Glutamatergic neuron (in vitro differentiated cells): ENCODE results near the gene EAPP. TPM values are rescaled to one million over a fixed set of nuclear protein-coding genes. Genes with fewer than 3 reads are reported as not detected.

Source experiments
- DNase-seq: peaks from one replicate; pipeline ENCODE4 v3.0.0; 2022
- H3K27ac Mint-ChIP-seq: one replicate; pipeline ENCODE4 v1.8.0; 2020; ENCODE audit warnings: mild to moderate bottlenecking, mixed read lengths, inconsistent platforms; ENCODE audit not compliant: unreplicated experiment
- H3K27me3 Mint-ChIP-seq: one replicate; pipeline ENCODE4 v1.8.0; 2020; ENCODE audit warnings: mild to moderate bottlenecking, moderate library complexity, mixed read lengths, inconsistent platforms; ENCODE audit not compliant: unreplicated experiment
- H3K36me3 Mint-ChIP-seq: one replicate; pipeline ENCODE4 v1.8.0; 2020; ENCODE audit warnings: mild to moderate bottlenecking, mixed read lengths, inconsistent platforms; ENCODE audit not compliant: unreplicated experiment
- H3K4me1 Mint-ChIP-seq: one replicate; pipeline ENCODE4 v1.8.0; 2020; ENCODE audit warnings: mild to moderate bottlenecking, low read depth, mixed read lengths, inconsistent platforms; ENCODE audit not compliant: unreplicated experiment
- H3K4me3 Mint-ChIP-seq: one replicate; pipeline ENCODE4 v1.8.0; 2020; ENCODE audit warnings: mild to moderate bottlenecking, mixed read lengths, inconsistent platforms; ENCODE audit not compliant: unreplicated experiment
- H3K9me3 Mint-ChIP-seq: one replicate; pipeline ENCODE4 v1.8.0; 2020; ENCODE audit warnings: mild to moderate bottlenecking, moderate library complexity, mixed read lengths, inconsistent platforms; ENCODE audit not compliant: unreplicated experiment
- CTCF ChIP-seq: fragments of 200-600 bp; sonication (generic); IDR thresholded peaks from one replicate; pipeline ENCODE4 v1.5.0; 2021; ENCODE audit not compliant: partially characterized antibody, unreplicated experiment
- total RNA-seq: library from RNA; stranded (reverse); fragmentation: NEBNext Ultra II Directional; extraction: Animal tissue kit (Norgen Biotek cat#: 25700); gene quantifications from one replicate; pipeline ENCODE4 v1.2.1, GENCODE V29; 2021; ENCODE audit not compliant: unreplicated experiment

The EAPP gene
- total RNA-seq, 1 donor from 2014 or later: 33.2 TPM

DNA sequence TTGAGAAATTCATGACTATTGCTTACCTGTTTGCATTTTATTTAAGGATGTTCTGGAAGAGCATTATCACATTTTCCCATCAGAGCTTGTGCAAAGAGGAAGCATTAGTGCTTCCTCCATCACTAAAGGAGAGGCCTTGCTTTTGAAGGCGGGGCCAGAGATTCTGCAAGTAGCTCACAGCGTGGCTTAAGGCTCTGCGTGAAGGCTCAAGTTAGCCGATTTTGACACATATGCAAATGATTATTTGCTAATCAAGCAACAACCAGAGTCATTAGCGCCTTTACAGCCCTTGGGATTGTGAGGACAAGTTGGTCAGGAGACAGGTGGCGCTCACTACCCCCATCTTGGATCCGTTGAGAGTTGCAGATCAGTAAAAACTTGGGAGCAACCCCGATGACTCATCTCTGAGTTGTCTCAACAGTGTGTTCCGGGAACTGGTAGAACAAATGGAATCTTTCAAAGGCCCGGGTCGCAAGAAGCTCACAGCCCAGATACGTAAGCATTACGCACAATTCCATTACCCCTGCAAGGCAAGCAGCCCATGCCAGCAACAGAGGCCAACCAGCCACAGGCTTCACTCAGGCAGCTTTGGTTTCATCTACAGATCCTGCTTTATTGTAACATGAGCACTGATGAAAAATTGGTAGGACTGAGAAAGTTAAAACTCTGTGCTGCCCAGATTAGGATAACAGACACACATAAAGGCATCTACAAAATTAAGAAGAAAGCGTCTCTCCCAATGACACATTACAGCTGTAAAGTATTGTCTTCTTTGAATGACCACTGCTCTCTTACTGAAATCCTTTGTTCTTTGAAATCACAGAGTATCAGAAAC is 42.6 kb downstream of the EAPP start:
- Mint-ChIP-seq H3K27me3 (peaks cover 3% of the 10 kb centered on the region), H3K4me1 (peaks cover 1% of the 10 kb centered on the region), H3K27ac (no peak overlapping the region), H3K9me3 (no peaks in the 10 kb centered on the region), H3K4me3 (no peak overlapping the region), H3K36me3 (no peaks in the 10 kb centered on the region)
- no peak for DNase-seq
- no peak for TF ChIP-seq CTCF

DNA sequence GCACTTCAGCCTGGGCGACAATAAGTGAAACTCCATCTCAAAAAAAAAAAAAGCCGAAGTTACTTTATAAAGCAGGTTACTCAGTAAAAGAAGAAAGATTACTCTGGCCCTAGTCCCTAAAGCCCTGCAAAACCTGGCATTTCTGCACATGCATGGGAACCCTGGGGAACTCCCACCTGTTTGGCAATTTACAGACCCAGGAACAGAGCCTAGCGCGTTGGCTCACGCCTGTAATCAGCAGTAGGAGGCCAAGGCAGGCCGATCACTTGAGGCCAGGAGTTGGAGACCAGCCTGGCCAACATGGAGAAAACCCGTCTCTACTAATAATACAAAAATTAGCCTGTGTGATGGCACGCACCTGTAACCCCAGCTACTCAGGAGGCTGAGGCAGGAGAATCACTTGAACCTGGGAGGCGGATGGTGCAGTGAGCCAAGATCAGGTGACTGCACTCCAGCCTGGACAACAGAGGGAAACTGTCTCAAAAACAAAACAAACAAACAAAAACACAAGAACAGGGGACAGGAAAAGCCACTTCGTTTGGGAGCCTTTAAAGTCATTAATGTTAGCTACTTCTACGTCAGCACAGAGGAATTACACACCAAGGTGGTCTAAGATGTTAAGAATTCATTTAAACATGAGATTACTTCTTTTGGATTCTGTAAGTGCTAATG is 43.4 kb downstream of the EAPP start:
- Mint-ChIP-seq H3K4me3 (no peak overlapping the region), H3K9me3 (no peaks in the 10 kb centered on the region), H3K27me3 (peaks cover 3% of the 10 kb centered on the region), H3K4me1 (peaks cover 1% of the 10 kb centered on the region), H3K27ac (no peak overlapping the region), H3K36me3 (no peaks in the 10 kb centered on the region)
- TF ChIP-seq CTCF: no peak
- no peak for DNase-seq

GRCh38 chr14:34489324-34489723 is 50.2 kb downstream of the EAPP start:
- peaks cover 1% of the 10 kb centered on the region for H3K27me3 Mint-ChIP-seq
- TF ChIP-seq CTCF: no peak
- no peak overlapping the region for H3K4me3 Mint-ChIP-seq
- no peaks in the 10 kb centered on the region for H3K9me3 Mint-ChIP-seq
- H3K36me3 Mint-ChIP-seq: no peaks in the 10 kb centered on the region
- no peak for DNase-seq
- H3K27ac Mint-ChIP-seq: no peak overlapping the region
- no peaks in the 10 kb centered on the region for H3K4me1 Mint-ChIP-seq

- no peak overlapping the region for H3K4me3 Mint-ChIP-seq
- TF ChIP-seq CTCF: no peak
- no peak for DNase-seq
- H3K9me3 Mint-ChIP-seq: no peaks in the 10 kb centered on the region
- H3K4me1 Mint-ChIP-seq: no peaks in the 10 kb centered on the region
- H3K27ac Mint-ChIP-seq: no peak overlapping the region
- H3K36me3 Mint-ChIP-seq: no peaks in the 10 kb centered on the region
- peaks cover under 1% of the 10 kb centered on the region for H3K27me3 Mint-ChIP-seq
Measured at GRCh38 chr14:34488528-34488927, 51.0 kb downstream of the EAPP start.

DNA sequence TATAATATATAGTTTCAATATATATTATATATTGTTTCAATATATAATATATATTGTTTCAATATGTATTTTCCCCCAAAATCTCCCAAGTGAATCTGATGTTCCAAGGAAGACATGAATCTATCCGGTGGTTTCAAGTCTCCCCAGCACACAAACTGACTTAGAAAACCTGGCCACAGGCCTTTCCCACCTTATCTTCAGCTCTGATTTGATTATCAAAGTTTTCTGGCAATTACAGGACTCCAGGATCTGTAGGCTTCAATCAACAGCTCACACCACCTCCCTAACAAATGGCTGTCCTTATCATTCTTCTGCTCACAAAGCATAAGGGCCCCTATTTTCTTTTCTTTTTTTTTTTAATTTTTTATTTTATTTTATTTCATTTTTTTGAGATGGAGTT is 54.8 kb downstream of the EAPP start:
- Mint-ChIP-seq H3K4me1 (no peaks in the 10 kb centered on the region), H3K4me3 (no peak overlapping the region), H3K27ac (no peak overlapping the region), H3K27me3 (peaks cover 3% of the 10 kb centered on the region), H3K9me3 (no peaks in the 10 kb centered on the region), H3K36me3 (no peaks in the 10 kb centered on the region)
- DNase-seq: no peak
- no peak for TF ChIP-seq CTCF
